HepG2 (cell line): ENCODE results near the gene KBTBD2.

ENCODE experiments used
- GABPA ChIP-seq, 2 experiments: IDR thresholded peaks; 2 replicates each; pipeline ENCODE4 v1.6.1; 2011 to 2016; ENCODE audit warnings: low read depth in 2 of 2, low read length in 1 of 2, missing biosample characterization in 1 of 2, missing genetic modification characterization in 1 of 2
- MEIS1 ChIP-seq: sonication (generic); formaldehyde crosslinking; IDR thresholded peaks from 2 replicates; pipeline ENCODE4 v1.9.0; 2021; ENCODE audit warnings: mild to moderate bottlenecking, missing genetic modification reagents, moderate library complexity, borderline replicate concordance
- POLR2A ChIP-seq, 2 experiments: IDR thresholded peaks; 2 replicates each; pipeline ENCODE4 v1.6.1; 2011; ENCODE audit warnings: low read depth in 2 of 2, low read length in 2 of 2, mild to moderate bottlenecking in 1 of 2, moderate library complexity in 1 of 2; ENCODE audit not compliant: insufficient read depth in 1 of 2
- RAD21 ChIP-seq: fragments of 450-650 bp; formaldehyde crosslinking; IDR thresholded peaks from 2 replicates; pipeline ENCODE4 v1.5.0; 2020; ENCODE audit warnings: mild to moderate bottlenecking
- RFX1 ChIP-seq: fragments of 450-650 bp; IDR thresholded peaks from 2 replicates; pipeline ENCODE4 v1.6.1; 2017
- SUZ12 ChIP-seq: fragments of 150-350 bp; IDR thresholded peaks from 2 replicates; pipeline ENCODE4 v1.6.1; 2014; ENCODE audit warnings: low read depth, low read length
- TCF7 ChIP-seq: sonication (generic); IDR thresholded peaks from 2 replicates; pipeline ENCODE4 v1.6.1; 2016; ENCODE audit warnings: antibody characterized with exemption, low read depth
- THYN1 ChIP-seq: sonication (generic); formaldehyde crosslinking; IDR thresholded peaks from 2 replicates; pipeline ENCODE4 v1.8.1; 2023; ENCODE audit warnings: low read depth, mild to moderate bottlenecking, moderate library complexity, missing genetic modification reagents, borderline replicate concordance
- ZNF230 ChIP-seq: sonication (generic); formaldehyde crosslinking; IDR thresholded peaks from 2 replicates; pipeline ENCODE4 v1.4.0; 2020; ENCODE audit warnings: mild to moderate bottlenecking, missing genetic modification reagents
- ZNF598 ChIP-seq: sonication (generic); formaldehyde crosslinking; IDR thresholded peaks from 2 replicates; pipeline ENCODE4 v1.5.1; 2020; ENCODE audit warnings: mild to moderate bottlenecking, missing genetic modification reagents, borderline replicate concordance
- ZNF607 ChIP-seq: sonication (generic); formaldehyde crosslinking; IDR thresholded peaks from 2 replicates; pipeline ENCODE4 v1.5.1; 2020; ENCODE audit warnings: missing genetic modification reagents, mild to moderate bottlenecking, borderline replicate concordance
- TF ChIP-seq, protein P1 (sequence below): sonication (generic); formaldehyde crosslinking; IDR thresholded peaks from 2 replicates; pipeline ENCODE4 v1.5.0; 2020; ENCODE audit warnings: mild to moderate bottlenecking, missing genetic modification reagents, moderate library complexity
- TF ChIP-seq, protein P2 (sequence below): sonication (generic); formaldehyde crosslinking; IDR thresholded peaks from 2 replicates; pipeline ENCODE4 v1.5.1; 2020; ENCODE audit warnings: missing genetic modification reagents, mild to moderate bottlenecking, borderline replicate concordance
- TF ChIP-seq, protein P3 (sequence below): IDR thresholded peaks from 2 replicates; pipeline ENCODE4 v1.6.1; 2016

DNA sequence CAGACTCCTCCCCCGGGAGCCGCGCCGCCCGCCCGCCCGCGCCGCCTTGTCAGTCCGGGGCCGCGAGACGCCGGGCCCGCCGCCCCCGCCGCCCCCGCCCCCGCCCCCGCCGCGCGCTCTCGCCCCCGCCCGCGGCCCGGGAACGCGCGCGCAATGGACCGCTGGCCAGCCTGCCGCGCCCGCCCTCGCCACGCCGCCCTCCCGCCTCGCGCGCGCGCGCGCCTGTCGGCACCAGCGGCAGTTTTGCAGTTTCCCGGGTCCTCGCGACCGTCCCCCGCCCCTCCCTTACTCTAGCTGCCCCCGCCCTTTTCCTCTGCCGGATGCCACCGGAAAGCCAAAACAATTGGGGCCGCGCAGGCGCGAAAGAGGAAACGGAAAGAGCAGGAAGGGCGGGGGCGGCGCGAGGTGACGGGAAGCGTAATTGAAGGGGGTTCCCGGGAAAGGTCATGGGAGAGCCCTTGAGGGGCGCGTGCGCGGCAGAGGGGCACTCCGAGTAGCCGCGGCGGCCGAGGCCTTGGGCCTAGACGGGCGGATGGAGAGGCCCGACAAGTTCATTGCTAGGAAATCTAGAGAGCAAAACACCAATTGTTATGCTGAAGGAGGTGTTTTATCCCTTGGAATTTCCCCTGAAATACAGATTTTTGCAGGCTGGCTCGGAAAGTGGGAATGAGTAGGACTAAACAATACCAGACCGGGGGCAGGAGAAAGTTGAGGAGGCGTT, 400 bp upstream of the KBTBD2 start:
- TF ChIP-seq TCF7 (no peak), MEIS1 (CRISPR knock-in tag) (no peak), POLR2A (IDR thresholded peaks at IDR 0.05; ENCODE audit: insufficient read depth in 1 of 2, low read depth in 2 of 2, low read length in 2 of 2) (peak; percentile 81 to 85), GABPA (IDR thresholded peaks at IDR 0.05; ENCODE audit: low read depth, low read length) (peak; percentile 69), GABPA (CRISPR knock-in tag; IDR thresholded peaks at IDR 0.05; ENCODE audit: low read depth) (peak; percentile 89), THYN1 (CRISPR knock-in tag) (no peak), RFX1 (no peak), RAD21 (CRISPR knock-in tag) (no peak), ZNF607 (CRISPR knock-in tag) (no peak), SUZ12 (no peak), ZNF230 (CRISPR knock-in tag) (0 out of 2 replicates have a peak, but pooled peaks have one; percentile 19), ZNF598 (CRISPR knock-in tag) (0 out of 2 replicates have a peak, but pooled peaks have one; percentile 31)
- TF ChIP-seq, protein P1, sequence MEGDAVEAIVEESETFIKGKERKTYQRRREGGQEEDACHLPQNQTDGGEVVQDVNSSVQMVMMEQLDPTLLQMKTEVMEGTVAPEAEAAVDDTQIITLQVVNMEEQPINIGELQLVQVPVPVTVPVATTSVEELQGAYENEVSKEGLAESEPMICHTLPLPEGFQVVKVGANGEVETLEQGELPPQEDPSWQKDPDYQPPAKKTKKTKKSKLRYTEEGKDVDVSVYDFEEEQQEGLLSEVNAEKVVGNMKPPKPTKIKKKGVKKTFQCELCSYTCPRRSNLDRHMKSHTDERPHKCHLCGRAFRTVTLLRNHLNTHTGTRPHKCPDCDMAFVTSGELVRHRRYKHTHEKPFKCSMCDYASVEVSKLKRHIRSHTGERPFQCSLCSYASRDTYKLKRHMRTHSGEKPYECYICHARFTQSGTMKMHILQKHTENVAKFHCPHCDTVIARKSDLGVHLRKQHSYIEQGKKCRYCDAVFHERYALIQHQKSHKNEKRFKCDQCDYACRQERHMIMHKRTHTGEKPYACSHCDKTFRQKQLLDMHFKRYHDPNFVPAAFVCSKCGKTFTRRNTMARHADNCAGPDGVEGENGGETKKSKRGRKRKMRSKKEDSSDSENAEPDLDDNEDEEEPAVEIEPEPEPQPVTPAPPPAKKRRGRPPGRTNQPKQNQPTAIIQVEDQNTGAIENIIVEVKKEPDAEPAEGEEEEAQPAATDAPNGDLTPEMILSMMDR (CRISPR knock-in tag), result no peak
- TF ChIP-seq, protein P2, sequence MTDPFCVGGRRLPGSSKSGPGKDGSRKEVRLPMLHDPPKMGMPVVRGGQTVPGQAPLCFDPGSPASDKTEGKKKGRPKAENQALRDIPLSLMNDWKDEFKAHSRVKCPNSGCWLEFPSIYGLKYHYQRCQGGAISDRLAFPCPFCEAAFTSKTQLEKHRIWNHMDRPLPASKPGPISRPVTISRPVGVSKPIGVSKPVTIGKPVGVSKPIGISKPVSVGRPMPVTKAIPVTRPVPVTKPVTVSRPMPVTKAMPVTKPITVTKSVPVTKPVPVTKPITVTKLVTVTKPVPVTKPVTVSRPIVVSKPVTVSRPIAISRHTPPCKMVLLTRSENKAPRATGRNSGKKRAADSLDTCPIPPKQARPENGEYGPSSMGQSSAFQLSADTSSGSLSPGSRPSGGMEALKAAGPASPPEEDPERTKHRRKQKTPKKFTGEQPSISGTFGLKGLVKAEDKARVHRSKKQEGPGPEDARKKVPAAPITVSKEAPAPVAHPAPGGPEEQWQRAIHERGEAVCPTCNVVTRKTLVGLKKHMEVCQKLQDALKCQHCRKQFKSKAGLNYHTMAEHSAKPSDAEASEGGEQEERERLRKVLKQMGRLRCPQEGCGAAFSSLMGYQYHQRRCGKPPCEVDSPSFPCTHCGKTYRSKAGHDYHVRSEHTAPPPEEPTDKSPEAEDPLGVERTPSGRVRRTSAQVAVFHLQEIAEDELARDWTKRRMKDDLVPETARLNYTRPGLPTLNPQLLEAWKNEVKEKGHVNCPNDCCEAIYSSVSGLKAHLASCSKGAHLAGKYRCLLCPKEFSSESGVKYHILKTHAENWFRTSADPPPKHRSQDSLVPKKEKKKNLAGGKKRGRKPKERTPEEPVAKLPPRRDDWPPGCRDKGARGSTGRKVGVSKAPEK (CRISPR knock-in tag), result no peak
- TF ChIP-seq, protein P3, sequence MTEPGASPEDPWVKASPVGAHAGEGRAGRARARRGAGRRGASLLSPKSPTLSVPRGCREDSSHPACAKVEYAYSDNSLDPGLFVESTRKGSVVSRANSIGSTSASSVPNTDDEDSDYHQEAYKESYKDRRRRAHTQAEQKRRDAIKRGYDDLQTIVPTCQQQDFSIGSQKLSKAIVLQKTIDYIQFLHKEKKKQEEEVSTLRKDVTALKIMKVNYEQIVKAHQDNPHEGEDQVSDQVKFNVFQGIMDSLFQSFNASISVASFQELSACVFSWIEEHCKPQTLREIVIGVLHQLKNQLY (CRISPR knock-in tag), result no peak
